GM19025 (cell line): ENCODE measurements around the gene MECP2.
A peak's percentile ranks its signal among the peaks of the same experiment; 100 is the strongest.

Source experiments
- ATAC-seq: cut with Tn5 transposase; IDR thresholded peaks from one replicate; pipeline ENCODE4 v1.9.1; 2021; ENCODE audit warnings: mild to moderate bottlenecking, low read depth, moderate library complexity; ENCODE audit not compliant: unreplicated experiment

The MECP2 gene

GRCh38 chrX:154116426-154117211, 19.1 kb upstream of the MECP2 start:
- ATAC-seq, result no peak

DNA sequence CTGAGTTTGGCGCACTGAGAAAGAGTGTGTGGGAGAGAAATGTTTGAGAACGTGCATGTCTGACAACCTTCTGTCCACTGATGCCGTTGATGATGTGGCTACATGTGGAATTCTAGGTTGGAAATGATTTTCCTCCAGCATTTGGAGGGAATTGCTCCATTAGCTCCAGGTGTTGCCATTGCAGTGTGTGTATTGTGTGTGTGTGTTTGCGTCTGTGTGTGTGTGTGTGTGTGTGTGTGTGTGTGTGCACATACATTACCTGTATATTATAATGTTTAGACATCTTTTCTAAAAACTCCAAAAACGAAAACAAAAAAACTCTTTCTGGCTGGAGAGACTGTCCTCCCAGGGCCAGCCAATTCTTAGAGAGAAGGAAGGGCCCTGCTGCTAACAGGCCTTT, 18.2 kb upstream of the MECP2 start:
- no peak for ATAC-seq

GRCh38 chrX:154115071-154115470, 17.6 kb upstream of the MECP2 start:
- ATAC-seq, result no peak

GRCh38 chrX:154114652-154115051, 17.1 kb upstream of the MECP2 start:
- ATAC-seq, result no peak

DNA sequence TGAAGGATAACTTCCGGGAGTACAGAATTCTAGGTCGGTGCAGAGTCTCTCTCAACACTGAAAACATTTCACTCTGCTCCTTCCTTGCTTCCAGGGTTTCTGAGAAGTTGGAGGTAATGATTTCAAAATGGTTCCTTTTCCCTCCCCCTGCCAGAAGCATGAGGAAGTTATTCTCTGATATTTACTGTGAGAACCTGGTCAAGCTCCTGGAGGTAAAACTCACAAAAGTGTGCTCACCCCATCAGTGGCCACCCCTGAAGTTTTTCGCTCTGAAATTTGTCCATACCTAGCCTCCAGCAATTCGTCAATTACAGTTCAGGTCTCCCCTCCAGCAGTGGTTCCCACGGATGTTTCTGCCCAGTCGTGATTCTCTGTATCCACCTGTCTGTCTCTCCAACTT, 16.2 kb upstream of the MECP2 start:
- no peak for ATAC-seq

DNA sequence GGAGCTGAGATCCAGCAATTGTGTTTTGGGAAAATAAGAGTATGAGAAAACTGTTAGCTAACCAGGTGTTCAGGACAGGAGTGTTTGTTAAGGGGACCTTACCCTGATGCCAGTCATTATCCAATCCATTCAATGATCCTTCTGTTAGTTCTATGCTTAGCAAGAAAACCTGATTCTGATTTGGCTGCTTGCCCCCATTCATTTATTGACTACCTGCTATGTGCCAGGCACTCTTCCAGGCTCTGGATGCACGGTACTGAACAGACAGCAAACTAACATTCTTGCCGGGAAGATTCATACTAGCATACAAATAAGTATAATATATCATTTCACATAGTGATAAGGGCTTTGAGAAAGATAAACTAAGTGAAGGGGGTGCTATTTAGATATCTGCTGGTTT, 1.0 kb upstream of the MECP2 start:
- ATAC-seq, result no peak

- ATAC-seq, result peak; percentile 34
These were observed 421 bp downstream of the MECP2 start for GRCh38 chrX:154097003-154097588.

DNA sequence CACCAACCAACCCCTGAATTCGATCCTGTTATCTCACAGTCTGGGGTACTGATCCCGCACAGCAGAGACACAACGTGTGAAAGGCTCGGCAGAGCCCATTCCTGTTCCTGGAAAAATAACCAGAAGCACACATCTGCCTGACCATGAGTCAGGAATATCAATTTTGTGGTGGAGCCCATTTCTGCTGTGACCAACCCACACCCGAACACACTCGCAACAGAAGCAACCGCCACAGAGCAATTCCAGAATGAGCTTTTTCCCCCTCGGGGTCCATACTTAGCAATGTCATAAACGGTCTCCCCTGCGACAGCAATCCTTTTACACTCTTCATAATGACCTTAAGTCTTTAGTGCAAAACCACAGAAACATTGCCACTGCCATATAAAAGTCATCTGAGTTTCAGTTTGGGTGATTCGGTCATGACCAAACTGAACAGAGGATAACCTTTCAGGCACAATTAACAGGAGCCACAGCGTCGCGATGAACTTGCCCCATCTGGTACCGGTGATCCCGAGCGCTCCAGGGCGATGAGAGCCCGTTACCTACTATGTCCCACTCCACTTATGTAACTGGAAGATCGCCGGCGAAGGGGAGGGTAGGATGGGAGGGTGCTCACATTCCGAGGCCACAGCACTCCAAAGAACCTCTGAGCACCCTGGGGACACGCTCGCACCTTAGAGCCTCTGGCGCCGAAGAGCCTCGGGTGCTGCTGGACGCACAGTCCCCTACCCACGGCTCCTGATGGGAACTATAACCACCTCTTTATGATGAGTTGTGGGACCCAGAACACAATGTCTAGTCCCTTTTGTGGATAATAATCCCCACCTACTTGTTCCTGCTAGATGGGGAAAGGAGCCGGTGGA, 1.1 kb downstream of the MECP2 start:
- ATAC-seq, result no peak

DNA sequence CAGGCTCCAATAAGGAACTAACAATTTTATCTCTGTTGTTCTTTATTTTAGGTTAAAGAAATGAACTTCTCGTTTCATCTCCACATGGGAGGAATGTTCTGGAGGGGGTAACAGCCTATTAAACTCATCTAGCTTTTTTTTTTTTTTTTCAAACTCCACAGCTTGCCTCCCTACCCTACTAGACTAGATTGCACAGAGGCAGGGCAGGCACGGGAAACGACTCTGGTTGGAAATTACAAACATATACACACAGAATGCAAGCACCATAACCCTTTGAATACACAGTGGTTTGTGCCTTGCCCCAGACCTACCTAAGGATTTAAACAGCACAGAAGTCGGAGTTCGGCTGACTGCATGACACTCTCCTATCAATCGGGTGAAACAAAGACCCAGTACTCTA, 2.7 kb downstream of the MECP2 start:
- no peak for ATAC-seq

DNA sequence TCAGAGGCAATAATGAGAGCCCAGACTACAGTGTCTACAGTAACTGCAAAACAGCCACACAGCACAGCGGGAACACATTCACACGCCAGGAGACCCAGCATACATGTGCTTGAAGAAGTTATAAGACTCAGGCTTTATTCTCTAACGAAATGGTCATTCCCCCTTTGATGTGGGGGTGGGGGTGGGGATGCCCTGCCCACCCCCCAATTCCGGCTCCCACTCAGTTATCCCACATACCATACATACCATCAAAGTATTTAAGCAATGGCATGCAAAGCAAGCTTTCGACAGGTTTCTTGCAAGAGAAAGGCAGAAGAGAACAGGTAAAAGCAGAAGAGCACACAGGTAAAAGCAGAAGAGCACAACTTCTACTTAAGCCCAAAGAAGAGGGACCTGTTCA, 3.6 kb downstream of the MECP2 start:
- no peak for ATAC-seq

DNA sequence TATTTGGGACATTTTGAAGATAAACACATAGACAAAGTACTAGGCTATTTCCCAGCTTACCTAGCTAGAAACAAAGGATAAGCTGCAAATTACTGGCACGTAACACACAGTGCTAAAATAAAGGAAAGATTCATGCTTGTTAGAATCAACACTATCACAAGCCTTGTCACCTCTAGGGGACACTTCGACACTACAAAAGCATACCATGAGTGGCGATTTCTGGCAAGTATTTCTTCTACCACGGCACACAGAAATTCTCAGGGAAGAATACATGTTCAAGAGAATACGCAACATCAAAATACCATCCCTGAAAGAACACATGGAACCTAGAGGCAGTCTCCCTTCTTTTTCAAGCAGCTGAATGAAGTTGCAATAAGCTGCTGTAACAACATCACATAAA, 5.1 kb downstream of the MECP2 start:
- ATAC-seq, result no peak

DNA sequence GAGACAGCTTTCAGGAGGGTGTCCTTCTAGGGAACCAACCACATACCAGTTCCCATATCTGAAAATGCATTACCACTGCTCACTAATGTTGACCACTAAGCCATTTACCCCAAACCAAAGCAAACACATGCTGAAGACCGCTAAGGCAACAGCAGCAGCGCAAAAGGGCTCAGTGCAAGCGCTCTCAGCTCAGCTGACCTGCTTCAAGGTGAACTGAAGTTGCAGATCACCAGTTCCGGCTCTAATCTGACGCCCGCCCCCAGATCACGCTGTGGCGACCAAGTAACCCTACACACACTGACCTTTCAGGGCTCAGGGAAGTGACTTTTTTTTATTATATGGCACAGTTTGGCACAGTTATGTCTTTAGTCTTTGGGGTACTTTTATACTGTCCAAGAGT, 5.8 kb downstream of the MECP2 start:
- no peak for ATAC-seq

GRCh38 chrX:154090731-154091130, 6.8 kb downstream of the MECP2 start:
- ATAC-seq, result no peak

DNA sequence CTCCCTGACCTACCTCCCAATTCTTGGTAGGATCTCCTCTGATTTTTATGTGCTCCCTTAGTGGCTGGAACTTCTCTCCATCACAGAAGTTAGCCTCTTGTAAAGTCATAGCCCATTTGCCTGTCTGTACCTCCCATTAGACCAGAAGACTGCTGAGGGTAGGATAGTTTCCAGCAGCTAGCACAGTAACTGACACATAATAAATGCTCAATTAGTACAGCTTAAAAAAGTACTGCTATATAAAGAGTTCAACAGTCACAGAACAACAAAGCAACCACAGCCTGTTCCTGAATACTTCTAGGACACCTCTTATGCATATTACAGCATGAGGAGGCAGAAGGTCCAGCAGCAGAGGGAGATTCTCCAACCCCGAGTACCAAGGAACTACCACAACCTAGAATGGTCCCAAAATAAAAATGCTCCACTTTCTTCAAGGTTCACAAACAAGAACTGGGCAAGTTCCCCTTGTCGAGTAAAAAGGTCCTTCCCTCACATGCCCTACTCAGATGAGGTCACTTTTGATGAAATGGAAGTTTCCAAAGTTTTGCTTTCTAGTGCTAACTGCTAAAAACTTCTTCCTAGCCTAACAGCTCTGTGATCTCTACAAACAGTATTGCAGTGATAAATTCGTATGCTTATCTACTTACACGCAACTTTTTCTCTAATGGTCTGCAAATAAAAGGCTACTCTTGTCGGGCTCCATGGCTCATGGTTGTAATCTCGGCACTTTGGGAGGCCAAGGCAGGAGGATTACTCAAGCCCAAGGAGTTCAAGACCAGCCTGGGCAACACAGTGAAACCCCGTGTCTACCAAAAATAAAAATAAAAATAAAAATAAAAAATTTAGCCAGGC, 12.8 kb downstream of the MECP2 start:
- no peak for ATAC-seq

- ATAC-seq, result no peak
These were observed 14.4 kb downstream of the MECP2 start for GRCh38 chrX:154083126-154083517.

- ATAC-seq, result no peak
These were observed 15.0 kb downstream of the MECP2 start for GRCh38 chrX:154082396-154083125.

DNA sequence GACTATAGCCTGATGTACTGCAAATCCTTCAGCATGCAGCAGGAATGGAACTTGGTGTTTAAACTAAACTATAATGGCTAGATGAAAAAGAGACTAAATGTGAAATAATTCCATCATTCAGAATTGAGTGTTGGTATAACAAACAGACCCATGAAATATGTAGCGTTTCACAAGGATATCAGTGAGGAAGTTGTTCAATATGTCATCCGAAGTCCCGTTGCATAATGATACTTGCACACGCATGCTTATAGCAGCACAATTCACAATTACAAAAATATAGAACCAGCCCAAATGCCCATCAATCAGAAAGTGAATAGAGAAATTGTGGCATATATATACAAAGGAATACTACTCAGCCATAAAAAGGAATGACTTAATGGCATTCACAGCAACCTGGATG, 20.4 kb downstream of the MECP2 start:
- no peak for ATAC-seq

GRCh38 chrX:154074199-154074598, 23.3 kb downstream of the MECP2 start:
- no peak for ATAC-seq

DNA sequence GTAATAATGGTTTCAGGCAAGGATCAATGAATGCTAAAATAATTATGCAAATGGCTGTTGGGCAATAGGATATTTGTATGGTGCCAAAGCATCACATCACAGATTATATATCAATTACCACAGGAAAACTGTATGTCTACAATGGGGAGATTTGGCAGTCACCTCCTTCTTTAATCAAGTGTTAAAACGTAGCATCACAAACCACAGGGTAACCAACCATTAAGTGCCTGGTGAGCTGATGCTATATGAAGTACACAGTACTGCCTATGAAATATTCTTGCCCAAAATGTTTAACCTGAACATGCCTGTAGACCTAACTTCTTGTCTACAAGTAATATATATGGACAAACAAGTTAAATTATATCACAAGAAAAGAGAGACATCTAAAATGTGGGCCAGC, 25.3 kb downstream of the MECP2 start:
- ATAC-seq, result no peak

GRCh38 chrX:154068560-154068959, 29.0 kb downstream of the MECP2 start:
- no peak for ATAC-seq
